K562 (cell line): ENCODE data around the gene NDUFC2. TPM values are rescaled to one million over a fixed set of nuclear protein-coding genes. Genes with fewer than 3 reads are reported as not detected.

Experiments used
- ETV6 ChIP-seq, 3 experiments: fragments of 150-350 bp in 1 of 3; sonication (generic) in 1 of 3; formaldehyde crosslinking in 1 of 3; IDR thresholded peaks; 2 replicates each; pipeline versions ENCODE4 v1.6.1 to v1.8.0; 2014 to 2022; ENCODE audit warnings: borderline replicate concordance in 2 of 3, low read depth in 2 of 3, antibody characterized with exemption in 1 of 3, low read length in 1 of 3, mild to moderate bottlenecking in 1 of 3, missing genetic modification reagents in 1 of 3
- FOSL1 ChIP-seq: fragments of 200-800 bp; sonication (Bioruptor generic); conservative IDR thresholded peaks from 2 replicates; pipeline ENCODE4 v1.6.1; 2016; ENCODE audit warnings: missing genetic modification characterization, missing compliant biosample characterization
- GABPB1 ChIP-seq: sonication (generic); formaldehyde crosslinking; IDR thresholded peaks from 2 replicates; pipeline ENCODE4 v1.8.0; 2022; ENCODE audit warnings: mild to moderate bottlenecking, missing genetic modification reagents
- ILF3 ChIP-seq: fragments of 450-650 bp; IDR thresholded peaks from 2 replicates; pipeline ENCODE4 v1.6.1; 2018; ENCODE audit warnings: antibody characterized with exemption, mild to moderate bottlenecking, moderate library complexity, borderline replicate concordance
- JUND ChIP-seq, 2 experiments: IDR thresholded peaks; 2 replicates in 1 of 2; 3 replicates in 1 of 2; pipeline ENCODE4 v1.6.1; 2011; ENCODE audit warnings: borderline replicate concordance in 2 of 2, low read depth in 2 of 2, low read length in 2 of 2, improper control_type of control experiment in 1 of 2, missing biosample characterization in 1 of 2, missing genetic modification characterization in 1 of 2, missing genetic modification reagents in 1 of 2
- MEF2D ChIP-seq: conservative IDR thresholded peaks from 2 replicates; pipeline ENCODE4 v1.6.1; 2016; ENCODE audit warnings: low read depth, missing genetic modification characterization, missing compliant biosample characterization
- NCOR1 ChIP-seq: fragments of 450-650 bp; IDR thresholded peaks from 2 replicates; pipeline ENCODE4 v1.6.1; 2016; ENCODE audit warnings: mild to moderate bottlenecking, moderate library complexity
- RERE ChIP-seq: sonication (generic); formaldehyde crosslinking; IDR thresholded peaks from 2 replicates; pipeline ENCODE4 v1.8.0; 2023; ENCODE audit warnings: missing genetic modification reagents, mild to moderate bottlenecking, borderline replicate concordance
- TSC22D4 ChIP-seq: fragments of 450-650 bp; IDR thresholded peaks from 2 replicates; pipeline ENCODE4 v1.6.1; 2016; ENCODE audit warnings: missing genetic modification characterization, missing biosample characterization, control low read depth
- TSHZ1 ChIP-seq: fragments of 250-450 bp; sonication (Bioruptor Pico); IDR thresholded peaks from 2 replicates; pipeline ENCODE4 v1.4.0; 2020; ENCODE audit warnings: mild to moderate bottlenecking, moderate library complexity
- ZBTB33 ChIP-seq: sonication (generic); formaldehyde crosslinking; IDR thresholded peaks from 2 replicates; pipeline ENCODE4 v1.8.1; 2023; ENCODE audit warnings: mild to moderate bottlenecking, missing genetic modification reagents
- ZKSCAN8 ChIP-seq: fragments of 200-800 bp; sonication (Bioruptor generic); IDR thresholded peaks from 2 replicates; pipeline ENCODE4 v1.6.1; 2016; ENCODE audit warnings: missing genetic modification characterization, missing compliant biosample characterization
- polyA plus RNA-seq, 8 experiments: library from polyadenylated mRNA; depleted of rRNA in 4 of 8; stranded (reverse) in 5 of 8; unstranded in 3 of 8; fragments of >200 nt; fragmentation: Nextera tagmentation in 2 of 8; fragmentation: Illumina TruSeq in 1 of 8; extraction: Ambion mirVana in 2 of 8; extraction: Trizol in 1 of 8; gene quantifications; 2 replicates each; pipeline versions ENCODE4 v1.2.1 to v1.2.3, GENCODE V29; 2011 to 2014; ENCODE audit warnings: inconsistent platforms in 1 of 8, missing spikeins in 1 of 8
- total RNA-seq, 7 experiments: library from RNA; depleted of rRNA in 6 of 7; stranded (reverse); fragments of >200 nt in 6 of 7; fragmentation: Illumina TruSeq in 2 of 7; extraction: Trizol in 2 of 7; gene quantifications; 2 replicates each; pipeline versions ENCODE4 v1.2.1 to v1.2.3, GENCODE V29; 2011 to 2021; ENCODE audit warnings: low replicate concordance in 1 of 7

The NDUFC2 gene
- total and polyA plus RNA-seq, 9 of the 15 experiments (the other 6 are each of a cell fraction or from before 2014, with no cell fraction given): 168 to 1,119 (median 442) TPM

DNA sequence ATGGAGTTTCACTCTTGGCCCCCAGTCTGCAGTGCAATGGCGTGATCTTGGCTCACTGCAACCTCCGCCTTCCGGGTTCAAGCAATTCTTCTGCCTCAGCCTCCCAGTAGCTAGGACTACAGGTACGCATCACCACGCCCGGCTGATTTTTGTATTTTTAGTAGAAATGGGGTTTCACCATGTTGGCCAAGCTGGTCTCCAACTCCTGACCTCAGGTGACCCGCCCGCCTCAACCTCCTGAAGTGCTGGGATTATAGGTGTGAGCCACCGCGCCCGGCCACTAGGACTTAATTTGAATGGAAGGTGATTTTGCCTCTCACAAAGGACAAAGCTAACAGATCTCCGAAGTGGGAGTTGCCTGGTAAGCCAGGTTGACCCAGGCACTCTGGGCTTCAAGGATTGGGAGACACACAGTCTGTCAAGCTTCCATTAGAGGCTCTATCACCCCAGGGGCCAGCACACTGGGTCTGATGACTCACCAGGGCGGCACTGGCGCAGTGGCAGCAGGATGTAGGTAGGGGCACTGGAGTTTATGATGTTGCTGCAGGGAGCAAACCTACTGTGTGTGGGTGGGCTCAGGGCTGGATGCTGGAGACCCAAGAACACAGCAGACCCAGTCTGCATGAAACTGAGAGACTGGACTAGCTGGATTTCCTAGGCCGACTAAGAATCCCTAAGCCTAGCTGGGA, 38.8 kb downstream of the NDUFC2 start (continued):
- TF ChIP-seq ZBTB33 (CRISPR knock-in tag) (peak; percentile 93), MEF2D (tag) (no peak), ETV6 (IDR thresholded peaks at IDR 0.05; ENCODE audit: borderline replicate concordance in 1 of 2, low read depth in 2 of 2, low read length in 1 of 2) (no peak), ETV6 (CRISPR knock-in tag; IDR thresholded peaks at IDR 0.05; ENCODE audit: borderline replicate concordance) (no peak), ZKSCAN8 (CRISPR knock-in tag) (no peak), RERE (CRISPR knock-in tag) (no peak), GABPB1 (CRISPR knock-in tag) (no peak), TSC22D4 (tag) (no peak), NCOR1 (no peak), TSHZ1 (no peak), JUND (IDR thresholded peaks at IDR 0.05; ENCODE audit: borderline replicate concordance, low read depth, low read length) (peak; percentile 93), JUND (tag; IDR thresholded peaks at IDR 0.05; ENCODE audit: borderline replicate concordance, low read depth, low read length) (peak; percentile 80; the same call in 2 of the 3 replicates), FOSL1 (tag) (peak; percentile 52; the same call in 1 of the 2 replicates), ILF3 (no peak)
